Sigmoid colon (tissue), 7 donors: Measurements from ENCODE around the gene TMEM44. TPM values are rescaled to one million over a fixed set of nuclear protein-coding genes. Genes with fewer than 3 reads are reported as not detected.

Experiments used
- DNase-seq: peaks from one replicate; pipeline ENCODE4 v3.0.0-alpha.2; 2019
- H3K27ac ChIP-seq, 4 donors: fragments of 200-600 bp; sonication (generic); one replicate each; pipeline ENCODE4 v1.5.1; 2016 to 2019; ENCODE audit warnings: mild to moderate bottlenecking in 1 of 4
- H3K27me3 ChIP-seq, 3 donors: fragments of 200-600 bp; sonication (generic); one replicate each; pipeline ENCODE4 v1.5.1; 2019; ENCODE audit warnings: mild to moderate bottlenecking in 1 of 3
- H3K36me3 ChIP-seq, 4 donors: fragments of 200-600 bp; sonication (generic); one replicate each; pipeline ENCODE4 v1.5.1; 2016 to 2019
- H3K4me1 ChIP-seq, 4 donors: fragments of 200-600 bp; sonication (generic); one replicate each; pipeline ENCODE4 v1.5.1; 2017 to 2019
- H3K4me3 ChIP-seq, 4 donors: fragments of 200-600 bp; sonication (generic); one replicate each; pipeline ENCODE4 v1.5.1; 2017 to 2019; ENCODE audit warnings: mild to moderate bottlenecking in 2 of 4, moderate library complexity in 1 of 4
- H3K9me3 ChIP-seq, 4 donors: fragments of 200-600 bp in 3 of 4; sonication (generic) in 3 of 4; one replicate each; pipeline versions ENCODE4 v1.5.1 to v1.6.1; 2013 to 2019
- EP300 ChIP-seq, 4 donors: sonication (generic); formaldehyde crosslinking; IDR thresholded peaks; one replicate each; pipeline ENCODE4 v1.6.1; 2017; ENCODE audit warnings: antibody characterized with exemption in 4 of 4
- POLR2A ChIP-seq, 2 donors: fragments of 450-650 bp; IDR thresholded peaks; one replicate each; pipeline ENCODE4 v1.6.1; 2016; ENCODE audit warnings: antibody characterized with exemption in 2 of 2, mild to moderate bottlenecking in 2 of 2, moderate library complexity in 2 of 2
- POLR2AphosphoS5 ChIP-seq, 4 donors: sonication (generic); formaldehyde crosslinking; IDR thresholded peaks; one replicate each; pipeline ENCODE4 v1.6.1; 2017; ENCODE audit warnings: antibody characterized with exemption in 4 of 4
- WGBS, 2 donors: extraction: QIAGEN DNeasy Blood & Tissue Kit; methylation state at CpG; one replicate each; pipeline ENCODE4 v1.1.7; 2013; 5-methylcytosine and 5-hydroxymethylcytosine counted together
- intact Hi-C: fragments of 100-400 bp; cut with DNase I; formaldehyde crosslinking; loops from one replicate; pipeline ENCODE4 v1.15.1; 2023
- polyA plus RNA-seq, 3 donors: library from polyadenylated mRNA; stranded (reverse); fragments of 200-250 nt; gene quantifications; one replicate each; pipeline ENCODE4 v1.2.3, GENCODE V29; 2013
- total RNA-seq, 4 donors: library from RNA; depleted of rRNA; stranded (reverse); fragments of >200 nt; gene quantifications; one replicate each; pipeline ENCODE4 v1.1.0, GENCODE V29; 2016
- TF ChIP-seq, protein P1 (sequence below), 4 experiments: fragments of 450-650 bp in 3 of 4; fragments of 200-600 bp in 1 of 4; IDR thresholded peaks; one replicate each; pipeline ENCODE4 v1.5.1; 2016 to 2019; ENCODE audit warnings: antibody characterized with exemption in 4 of 4, mild to moderate bottlenecking in 3 of 4, moderate library complexity in 2 of 4
- donor health status: healthy with polysubstance abuse.
- donor health status: Bipolar disorder and iron deficiency.
- donor health status: healthy.

Gene TMEM44
- total and polyA plus RNA-seq, 7 donors = 2.0 to 25.8 (median 11.9) TPM

DNA sequence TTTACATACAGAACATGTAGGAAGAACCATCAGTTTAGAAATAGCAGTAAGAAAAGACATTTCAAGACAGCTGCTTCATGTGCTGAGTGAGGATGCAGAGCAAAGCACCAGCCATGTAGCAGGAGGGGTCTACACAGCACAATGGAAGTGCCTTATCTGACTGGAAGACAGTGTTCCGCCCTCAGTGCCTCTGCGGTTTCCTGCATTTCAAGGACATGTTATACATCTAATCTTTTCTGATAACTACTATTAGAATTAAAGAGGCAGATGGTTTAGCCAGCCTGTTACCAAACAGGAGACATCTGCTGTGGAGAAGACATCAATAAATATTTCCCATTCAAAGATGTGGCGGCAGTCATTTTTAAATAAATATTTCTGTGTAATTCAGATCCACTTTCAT, 28.2 kb upstream of the TMEM44 start:
- intact Hi-C loops = no loop called here
- TF ChIP-seq, protein P1, sequence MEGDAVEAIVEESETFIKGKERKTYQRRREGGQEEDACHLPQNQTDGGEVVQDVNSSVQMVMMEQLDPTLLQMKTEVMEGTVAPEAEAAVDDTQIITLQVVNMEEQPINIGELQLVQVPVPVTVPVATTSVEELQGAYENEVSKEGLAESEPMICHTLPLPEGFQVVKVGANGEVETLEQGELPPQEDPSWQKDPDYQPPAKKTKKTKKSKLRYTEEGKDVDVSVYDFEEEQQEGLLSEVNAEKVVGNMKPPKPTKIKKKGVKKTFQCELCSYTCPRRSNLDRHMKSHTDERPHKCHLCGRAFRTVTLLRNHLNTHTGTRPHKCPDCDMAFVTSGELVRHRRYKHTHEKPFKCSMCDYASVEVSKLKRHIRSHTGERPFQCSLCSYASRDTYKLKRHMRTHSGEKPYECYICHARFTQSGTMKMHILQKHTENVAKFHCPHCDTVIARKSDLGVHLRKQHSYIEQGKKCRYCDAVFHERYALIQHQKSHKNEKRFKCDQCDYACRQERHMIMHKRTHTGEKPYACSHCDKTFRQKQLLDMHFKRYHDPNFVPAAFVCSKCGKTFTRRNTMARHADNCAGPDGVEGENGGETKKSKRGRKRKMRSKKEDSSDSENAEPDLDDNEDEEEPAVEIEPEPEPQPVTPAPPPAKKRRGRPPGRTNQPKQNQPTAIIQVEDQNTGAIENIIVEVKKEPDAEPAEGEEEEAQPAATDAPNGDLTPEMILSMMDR (IDR thresholded peaks at IDR 0.05) = no peak
- TF ChIP-seq EP300 (IDR thresholded peaks at IDR 0.05) = no peak
- no peak for TF ChIP-seq POLR2AphosphoS5 (IDR thresholded peaks at IDR 0.05)
- TF ChIP-seq POLR2A (IDR thresholded peaks at IDR 0.05) = no peak
- Histone ChIP-seq H3K9me3 (no peaks in the 10 kb centered on the region), H3K4me3 (no peak overlapping the region), H3K27me3 (no peaks in the 10 kb centered on the region), H3K36me3 (peaks cover 5 to 91% (median 39%) of the 10 kb centered on the region in 4 donors), H3K27ac (no peak overlapping the region), H3K4me1 (no peaks in the 10 kb centered on the region)
- 53 to 78% methylated on average over 3 of the region's 3 CpGs for WGBS, 2 donors
- DNase-seq = no peak

DNA sequence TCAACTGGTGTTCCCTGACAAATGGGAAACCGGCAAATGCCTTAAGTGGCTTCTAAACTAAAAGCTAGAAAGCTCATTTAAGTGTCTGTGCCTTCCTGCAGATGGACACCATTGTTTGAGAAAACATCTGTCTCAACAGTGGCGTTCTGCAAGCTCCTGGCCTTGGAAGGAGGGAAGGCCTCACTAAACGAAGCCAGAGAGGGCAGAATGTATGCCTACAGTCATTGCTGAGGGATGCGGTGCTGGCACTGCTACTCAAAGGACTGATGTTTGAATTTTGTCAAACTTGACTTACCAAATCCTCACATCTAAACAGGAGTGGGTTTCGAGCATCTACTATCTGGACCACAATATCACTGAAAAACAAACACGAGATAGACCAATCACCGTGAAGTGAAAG, 26.6 kb upstream of the TMEM44 start:
- Histone ChIP-seq H3K27ac (no peak overlapping the region), H3K4me3 (no peak overlapping the region), H3K36me3 (peaks cover 5 to 82% (median 28%) of the 10 kb centered on the region in 4 donors), H3K9me3 (no peaks in the 10 kb centered on the region), H3K4me1 (no peaks in the 10 kb centered on the region), H3K27me3 (no peaks in the 10 kb centered on the region)
- WGBS, 2 donors = 88 to 90% methylated on average over 7 of the region's 7 CpGs
- DNase-seq = no peak
- intact Hi-C loops = no loop called here
- TF ChIP-seq EP300 (IDR thresholded peaks at IDR 0.05) = no peak
- TF ChIP-seq POLR2A (IDR thresholded peaks at IDR 0.05) = no peak
- TF ChIP-seq POLR2AphosphoS5 (IDR thresholded peaks at IDR 0.05) = no peak
- TF ChIP-seq, protein P1 (IDR thresholded peaks at IDR 0.05) = no peak

DNA sequence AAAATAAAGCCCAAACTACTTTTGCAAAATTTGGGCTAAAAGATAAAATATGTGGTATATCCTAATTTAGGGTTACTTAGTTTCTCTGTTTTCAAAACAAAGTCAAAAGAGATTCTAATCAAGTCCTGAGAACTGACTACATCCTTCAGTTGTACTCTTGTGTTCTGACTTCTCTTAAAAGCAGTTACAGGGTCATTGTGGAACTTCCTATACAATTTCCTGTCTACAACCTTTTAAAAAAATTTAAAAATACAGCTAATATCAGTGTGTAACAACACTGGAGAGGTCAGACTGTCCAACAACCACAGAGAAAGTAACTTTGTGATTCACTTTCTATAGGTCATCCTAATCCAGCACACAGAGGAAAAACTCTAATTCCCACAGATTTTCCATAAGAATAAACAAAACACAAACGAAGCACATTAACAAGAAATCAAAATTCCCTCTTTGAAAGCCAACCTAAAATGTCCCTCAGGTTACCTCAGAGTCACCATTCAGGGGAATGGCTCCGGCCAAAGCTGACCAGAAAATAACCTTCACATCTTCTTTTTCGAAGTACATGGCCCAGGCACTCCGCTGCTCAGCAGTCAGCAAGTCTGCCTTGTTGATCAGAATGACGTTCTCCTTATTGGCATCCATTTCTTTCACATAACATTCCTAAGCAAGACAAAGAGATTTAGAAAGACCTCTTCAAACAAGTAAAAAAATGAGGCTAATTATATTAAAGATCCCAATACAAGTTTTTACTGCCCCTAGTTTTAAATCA, 25.4 kb upstream of the TMEM44 start:
- H3K4me1 ChIP-seq = no peaks in the 10 kb centered on the region
- TF ChIP-seq, protein P1 (IDR thresholded peaks at IDR 0.05) = no peak
- TF ChIP-seq POLR2AphosphoS5 (IDR thresholded peaks at IDR 0.05) (no peak), POLR2A (IDR thresholded peaks at IDR 0.05) (no peak), EP300 (IDR thresholded peaks at IDR 0.05) (no peak)
- peaks cover 3 to 81% (median 24%) of the 10 kb centered on the region in 4 donors for H3K36me3 ChIP-seq
- no peak overlapping the region for H3K4me3 ChIP-seq
- no peak overlapping the region for H3K27ac ChIP-seq
- 85% methylated on average over 5 of the region's 5 CpGs for WGBS, 2 donors
- no peaks in the 10 kb centered on the region for H3K9me3 ChIP-seq
- intact Hi-C loops = no loop called here
- no peak for DNase-seq
- H3K27me3 ChIP-seq = no peaks in the 10 kb centered on the region

DNA sequence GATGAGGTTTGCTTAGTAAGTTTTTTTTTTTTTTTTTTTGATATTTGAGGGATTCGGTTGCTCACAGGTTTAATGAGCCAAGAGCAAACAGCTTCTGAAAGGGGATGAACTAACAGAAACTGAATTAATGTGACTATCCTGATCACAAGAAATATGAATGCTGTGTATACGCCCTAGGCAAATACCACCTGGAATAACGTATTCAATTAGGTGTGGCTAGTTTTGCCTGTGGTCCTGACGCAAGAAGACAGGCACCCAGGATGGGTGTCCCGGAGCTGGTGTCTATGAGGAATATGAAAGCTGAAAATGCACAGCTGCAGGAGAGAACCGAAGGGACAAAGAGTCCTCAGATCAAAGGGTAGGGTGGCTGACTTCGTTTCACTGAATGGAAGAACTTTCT, 24.2 kb upstream of the TMEM44 start:
- TF ChIP-seq POLR2AphosphoS5 (IDR thresholded peaks at IDR 0.05) = no peak
- no peak for TF ChIP-seq EP300 (IDR thresholded peaks at IDR 0.05)
- TF ChIP-seq POLR2A (IDR thresholded peaks at IDR 0.05) = no peak
- TF ChIP-seq, protein P1 (IDR thresholded peaks at IDR 0.05) = no peak
- Histone ChIP-seq H3K9me3 (no peaks in the 10 kb centered on the region), H3K27me3 (no peaks in the 10 kb centered on the region), H3K36me3 (peaks cover 8 to 81% (median 29%) of the 10 kb centered on the region in 4 donors), H3K4me3 (no peak overlapping the region), H3K4me1 (no peaks in the 10 kb centered on the region), H3K27ac (no peak overlapping the region)
- intact Hi-C loops = no loop called here
- WGBS, 2 donors = 20 to 77% methylated on average over 7 of the region's 7 CpGs
- DNase-seq = no peak
